Endothelial cell of umbilical vein (primary cell): ENCODE measurements around the gene DLG5.

ENCODE experiments used
- EZH2 ChIP-seq: IDR thresholded peaks from 2 replicates; pipeline ENCODE4 v1.6.1; 2012; ENCODE audit warnings: borderline replicate concordance, low read depth, mild to moderate bottlenecking, moderate library complexity, low read length, inconsistent platforms; ENCODE audit not compliant: severe bottlenecking
- FOS ChIP-seq: IDR thresholded peaks from 2 replicates; pipeline ENCODE4 v1.6.1; 2011; ENCODE audit warnings: mild to moderate bottlenecking, low read length, moderate library complexity, borderline replicate concordance; ENCODE audit not compliant: insufficient read depth
- GATA2 ChIP-seq: IDR thresholded peaks from 2 replicates; pipeline ENCODE4 v1.7.0; 2011; ENCODE audit warnings: low read depth, mild to moderate bottlenecking, moderate library complexity, mixed read lengths, low read length; ENCODE audit not compliant: insufficient read length, insufficient read depth
- JUN ChIP-seq: IDR thresholded peaks from 2 replicates; pipeline ENCODE4 v1.6.1; 2011; ENCODE audit warnings: borderline replicate concordance, low read depth; ENCODE audit not compliant: insufficient read length, insufficient read depth
- MAX ChIP-seq: IDR thresholded peaks from 2 replicates; pipeline ENCODE4 v1.6.1; 2011; ENCODE audit not compliant: insufficient read depth, insufficient read length
- MYC ChIP-seq: IDR thresholded peaks from one replicate; pipeline ENCODE4 v1.6.1; 2011; ENCODE audit warnings: mild to moderate bottlenecking, low read depth, low read length
- POLR2A ChIP-seq: IDR thresholded peaks from 2 replicates; pipeline ENCODE4 v1.6.1; 2012; ENCODE audit warnings: low read depth, mild to moderate bottlenecking, control low read depth, low read length
- POLR2AphosphoS5 ChIP-seq: IDR thresholded peaks from 2 replicates; pipeline ENCODE4 v1.6.1; 2012; ENCODE audit warnings: low read depth, mild to moderate bottlenecking, control low read depth, low read length, moderate library complexity; ENCODE audit not compliant: insufficient read depth
- TF ChIP-seq, protein P1 (sequence below), 2 donors: IDR thresholded peaks; 1 replicate in 1 of 2; 2 replicates in 1 of 2; pipeline ENCODE4 v1.5.1; 2011; ENCODE audit warnings: low read length in 2 of 2, mild to moderate bottlenecking in 2 of 2, moderate library complexity in 2 of 2, control low read depth in 1 of 2, inconsistent platforms in 1 of 2, low read depth in 1 of 2; ENCODE audit not compliant: insufficient read depth in 1 of 2; ENCODE audit errors: extremely low read depth in 1 of 2

GRCh38 chr10:77780180-77780579 is 146.4 kb downstream of the DLG5 start:
- TF ChIP-seq, protein P1, sequence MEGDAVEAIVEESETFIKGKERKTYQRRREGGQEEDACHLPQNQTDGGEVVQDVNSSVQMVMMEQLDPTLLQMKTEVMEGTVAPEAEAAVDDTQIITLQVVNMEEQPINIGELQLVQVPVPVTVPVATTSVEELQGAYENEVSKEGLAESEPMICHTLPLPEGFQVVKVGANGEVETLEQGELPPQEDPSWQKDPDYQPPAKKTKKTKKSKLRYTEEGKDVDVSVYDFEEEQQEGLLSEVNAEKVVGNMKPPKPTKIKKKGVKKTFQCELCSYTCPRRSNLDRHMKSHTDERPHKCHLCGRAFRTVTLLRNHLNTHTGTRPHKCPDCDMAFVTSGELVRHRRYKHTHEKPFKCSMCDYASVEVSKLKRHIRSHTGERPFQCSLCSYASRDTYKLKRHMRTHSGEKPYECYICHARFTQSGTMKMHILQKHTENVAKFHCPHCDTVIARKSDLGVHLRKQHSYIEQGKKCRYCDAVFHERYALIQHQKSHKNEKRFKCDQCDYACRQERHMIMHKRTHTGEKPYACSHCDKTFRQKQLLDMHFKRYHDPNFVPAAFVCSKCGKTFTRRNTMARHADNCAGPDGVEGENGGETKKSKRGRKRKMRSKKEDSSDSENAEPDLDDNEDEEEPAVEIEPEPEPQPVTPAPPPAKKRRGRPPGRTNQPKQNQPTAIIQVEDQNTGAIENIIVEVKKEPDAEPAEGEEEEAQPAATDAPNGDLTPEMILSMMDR (IDR thresholded peaks at IDR 0.05; ENCODE audit: extremely low read depth in 1 of 2, insufficient read depth in 1 of 2, low read depth in 1 of 2, low read length in 2 of 2) = no peak
- TF ChIP-seq POLR2A (no peak), EZH2 (no peak), MYC (no peak), MAX (no peak), POLR2AphosphoS5 (no peak), GATA2 (no peak), JUN (no peak), FOS (no peak)
